H1 (cell line): ENCODE results near the gene COL25A1.

Experiments used
- ATF3 ChIP-seq: IDR thresholded peaks from 2 replicates; pipeline ENCODE4 v1.6.1; 2011; ENCODE audit warnings: low read depth, mild to moderate bottlenecking, low read length; ENCODE audit not compliant: insufficient read depth
- CBX5 ChIP-seq: fragments of 300-800, 300-1000 bp; sonication (generic); IDR thresholded peaks from 2 replicates; pipeline ENCODE4 v1.7.1; 2016; ENCODE audit warnings: antibody characterized with exemption, low read length, low read depth
- CEBPB ChIP-seq: IDR thresholded peaks from 2 replicates; pipeline ENCODE4 v1.6.1; 2012; ENCODE audit warnings: low read depth, low read length
- CTCF ChIP-seq, 3 experiments: IDR thresholded peaks; 1 replicate in 2 of 3; 2 replicates in 1 of 3; pipeline versions ENCODE4 v1.5.1 to v1.6.1; 2011; ENCODE audit warnings: low read length in 3 of 3, mild to moderate bottlenecking in 3 of 3, inconsistent platforms in 2 of 3, low read depth in 1 of 3, moderate library complexity in 1 of 3; ENCODE audit not compliant: insufficient read depth in 1 of 3; ENCODE audit errors: control extremely low read depth in 1 of 3
- JUN ChIP-seq: IDR thresholded peaks from 2 replicates; pipeline ENCODE4 v1.6.1; 2011; ENCODE audit warnings: low read depth, mild to moderate bottlenecking, improper control_type of control experiment, low read length
- NRF1 ChIP-seq: IDR thresholded peaks from 2 replicates; pipeline ENCODE4 v1.6.1; 2011; ENCODE audit warnings: mild to moderate bottlenecking, low read depth, low read length, improper control_type of control experiment
- POLR2A ChIP-seq, 2 experiments: IDR thresholded peaks; 1 replicate in 1 of 2; 2 replicates in 1 of 2; pipeline ENCODE4 v1.6.1; 2011; ENCODE audit warnings: low read depth in 2 of 2, low read length in 2 of 2, mild to moderate bottlenecking in 2 of 2; ENCODE audit errors: control extremely low read depth in 1 of 2
- RFX5 ChIP-seq: IDR thresholded peaks from 2 replicates; pipeline ENCODE4 v1.6.1; 2011; ENCODE audit warnings: low read depth, low read length, improper control_type of control experiment, borderline replicate concordance
- SIN3A ChIP-seq, 2 experiments: IDR thresholded peaks in 1 of 2; conservative IDR thresholded peaks in 1 of 2; 2 replicates each; pipeline ENCODE4 v1.6.1; 2011 to 2012; ENCODE audit warnings: low read length in 2 of 2, improper control_type of control experiment in 1 of 2, low read depth in 1 of 2, mild to moderate bottlenecking in 1 of 2
- SP1 ChIP-seq: IDR thresholded peaks from 2 replicates; pipeline ENCODE4 v1.6.1; 2011; ENCODE audit warnings: low read depth, low read length
- TCF12 ChIP-seq: IDR thresholded peaks from 2 replicates; pipeline ENCODE4 v1.6.1; 2011; ENCODE audit warnings: low read depth, mild to moderate bottlenecking, low read length
- YY1 ChIP-seq: IDR thresholded peaks from 2 replicates; pipeline ENCODE4 v1.6.1; 2011; ENCODE audit warnings: low read depth, mild to moderate bottlenecking, low read length
- TF ChIP-seq, protein P1 (sequence below): IDR thresholded peaks from 2 replicates; pipeline ENCODE4 v1.6.1; 2012; ENCODE audit warnings: inconsistent platforms

- TF ChIP-seq CTCF (IDR thresholded peaks at IDR 0.05; ENCODE audit: control extremely low read depth in 1 of 3, insufficient read depth in 1 of 3, low read depth in 1 of 3, low read length in 3 of 3), result no peak
- no peak for TF ChIP-seq YY1
- no peak for TF ChIP-seq POLR2A (IDR thresholded peaks at IDR 0.05; ENCODE audit: control extremely low read depth in 1 of 2, low read depth in 2 of 2, low read length in 2 of 2)
- TF ChIP-seq ATF3, result no peak
- TF ChIP-seq TCF12, result no peak
- no peak for TF ChIP-seq CBX5
- no peak for TF ChIP-seq RFX5
- no peak for TF ChIP-seq CEBPB
- no peak for TF ChIP-seq NRF1
- no peak for TF ChIP-seq SP1
- TF ChIP-seq, protein P1, sequence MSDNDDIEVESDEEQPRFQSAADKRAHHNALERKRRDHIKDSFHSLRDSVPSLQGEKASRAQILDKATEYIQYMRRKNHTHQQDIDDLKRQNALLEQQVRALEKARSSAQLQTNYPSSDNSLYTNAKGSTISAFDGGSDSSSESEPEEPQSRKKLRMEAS, result no peak
- no peak for TF ChIP-seq SIN3A (conservative IDR thresholded peaks at IDR 0.05 in 1 of 2, IDR thresholded peaks at IDR 0.05 in 1 of 2; ENCODE audit: low read depth in 1 of 2, low read length in 2 of 2)
- no peak for TF ChIP-seq JUN
Measured at GRCh38 chr4:109233570-109233969, 68.9 kb downstream of the COL25A1 start.
